AG08395 (cell line): ENCODE results near the gene SMARCB1.
"Not testable (repeated sequence)": the region's sequence is repeated elsewhere in the genome, so short reads cannot be mapped to it uniquely, and the experiment has no call there.

Experiments used
- DNase-seq: peaks from one replicate; pipeline ENCODE4 v3.0.0; 2012; ENCODE audit warnings: mixed read lengths, low spot score

Gene SMARCB1

GRCh38 chr22:23846081-23846469 is 59.3 kb downstream of the SMARCB1 start:
- no peak for DNase-seq

- DNase-seq, result no peak
These were observed 60.6 kb downstream of the SMARCB1 start for GRCh38 chr22:23847310-23847920.

GRCh38 chr22:23847991-23848864 is 61.5 kb downstream of the SMARCB1 start:
- no peak for DNase-seq

GRCh38 chr22:23849009-23850006 is 62.5 kb downstream of the SMARCB1 start:
- peak; percentile 90 for DNase-seq

GRCh38 chr22:23850136-23850611 is 63.4 kb downstream of the SMARCB1 start:
- no peak for DNase-seq

- peak; percentile 59 for DNase-seq
These were observed 70.2 kb downstream of the SMARCB1 start for GRCh38 chr22:23856721-23857605.

- DNase-seq, result peak; percentile 99
These were observed 71.1 kb downstream of the SMARCB1 start, which contains the start of gene SLC2A11 for GRCh38 chr22:23857606-23858483. Gene SLC2A11 (plus strand): TSS chr22:23857875. CDS start chr22:23858000, 125 bp downstream.

- DNase-seq, result no peak
These were observed 71.7 kb downstream of the SMARCB1 start for GRCh38 chr22:23858484-23858815.

- DNase-seq, result no peak
These were observed 72.4 kb downstream of the SMARCB1 start for GRCh38 chr22:23859201-23859600.

- DNase-seq, result not testable (repeated sequence)
These were observed 73.4 kb downstream of the SMARCB1 start for GRCh38 chr22:23860187-23860586.

- DNase-seq, result peak; percentile 42
These were observed 75.3 kb downstream of the SMARCB1 start for GRCh38 chr22:23862103-23862502.

- not testable (repeated sequence) for DNase-seq
These were observed 77.9 kb downstream of the SMARCB1 start for GRCh38 chr22:23864499-23865154.

GRCh38 chr22:23868580-23868979 is 81.8 kb downstream of the SMARCB1 start:
- DNase-seq, result no peak

GRCh38 chr22:23874871-23875270 is 88.1 kb downstream of the SMARCB1 start:
- no peak for DNase-seq

GRCh38 chr22:23875801-23876200 is 89.0 kb downstream of the SMARCB1 start:
- DNase-seq, result no peak

GRCh38 chr22:23877566-23877965 is 90.8 kb downstream of the SMARCB1 start:
- DNase-seq, result no peak

GRCh38 chr22:23878219-23878618 is 91.5 kb downstream of the SMARCB1 start:
- DNase-seq, result no peak

- no peak for DNase-seq
These were observed 95.6 kb downstream of the SMARCB1 start for GRCh38 chr22:23882370-23882769.

- DNase-seq, result no peak
These were observed 96.9 kb downstream of the SMARCB1 start for GRCh38 chr22:23883658-23884057.
